SK-N-SH (cell line): ENCODE measurements around the gene MAP6. TPM values are rescaled to one million over a fixed set of nuclear protein-coding genes. Genes with fewer than 3 reads are reported as not detected.
A peak's percentile ranks its signal among the peaks of the same experiment; 100 is the strongest.

Experiments
- CTCF ChIA-PET: fragments of 300-600, 350-600 bp; formaldehyde crosslinking; extraction: SDS; loops from one replicate; lab custom pipeline; 2021; lab: Yijun Ruan, JAX
- POLR2A ChIA-PET: fragments of 350-600 bp; sonication (Branson Sonifier 250); formaldehyde crosslinking; extraction: SDS; loops from one replicate; lab custom pipeline; 2020; ENCODE audit warnings: antibody characterized with exemption, inconsistent platforms; lab: Yijun Ruan, JAX
- DNase-seq: peaks from one replicate; pipeline ENCODE4 v3.0.0; 2012
- H2AFZ ChIP-seq: fragments of 200-600 bp; sonication (generic); 2 replicates; pipeline ENCODE4 v1.8.1; 2016; ENCODE audit warnings: antibody characterized with exemption, mild to moderate bottlenecking, low read depth
- H3F3A ChIP-seq: fragments of 200-600 bp; sonication (generic); replicated peaks from 2 replicates; pipeline ENCODE3; 2016; ENCODE audit warnings: antibody characterized with exemption, mild to moderate bottlenecking; ENCODE audit not compliant: insufficient read depth
- H3K27ac ChIP-seq, 2 experiments: fragments of 200-500 bp in 1 of 2; fragments of 200-600 bp in 1 of 2; sonication (Bioruptor generic) in 1 of 2; sonication (generic), shearing (Covaris generic) in 1 of 2; 2 replicates each; pipeline versions ENCODE4 v1.5.1 to v1.6.1; 2014 to 2016; ENCODE audit warnings: low read depth in 2 of 2, inconsistent platforms in 1 of 2, low read length in 1 of 2, mild to moderate bottlenecking in 1 of 2, mixed read lengths in 1 of 2
- H3K27me3 ChIP-seq: fragments of 200-600 bp; sonication (generic), shearing (Covaris generic); 2 replicates; pipeline ENCODE4 v1.6.1; 2016; ENCODE audit warnings: mixed run types; ENCODE audit not compliant: insufficient read depth
- H3K36me3 ChIP-seq, 2 experiments: fragments of 200-500 bp in 1 of 2; fragments of 200-600 bp in 1 of 2; sonication (Bioruptor generic) in 1 of 2; sonication (generic) in 1 of 2; replicated peaks in 1 of 2; 2 replicates each; pipeline versions ENCODE3 to v1.5.1; 2014 to 2016; ENCODE audit warnings: low read length in 1 of 2, mild to moderate bottlenecking in 1 of 2; ENCODE audit not compliant: insufficient read depth in 2 of 2, control insufficient read depth in 1 of 2
- H3K4me1 ChIP-seq, 2 experiments: fragments of 200-500 bp in 1 of 2; fragments of 200-600 bp in 1 of 2; sonication (Bioruptor generic) in 1 of 2; sonication (generic), shearing (Covaris generic) in 1 of 2; 2 replicates each; pipeline versions ENCODE4 v1.5.1 to v1.6.1; 2014 to 2016; ENCODE audit warnings: low read depth in 1 of 2, low read length in 1 of 2, mixed run types in 1 of 2; ENCODE audit not compliant: insufficient read depth in 2 of 2, control insufficient read depth in 1 of 2
- H3K4me2 ChIP-seq: fragments of 200-600 bp; sonication (generic), shearing (Covaris generic); 2 replicates; pipeline ENCODE4 v1.6.1; 2017; ENCODE audit warnings: mixed run types
- H3K4me3 ChIP-seq, 2 experiments: fragments of 200-500 bp in 1 of 2; fragments of 200-600 bp in 1 of 2; sonication (Bioruptor generic) in 1 of 2; sonication (generic), shearing (Covaris generic) in 1 of 2; 2 replicates each; pipeline versions ENCODE4 v1.5.1 to v1.8.1; 2014 to 2016; ENCODE audit warnings: low read depth in 2 of 2, inconsistent platforms in 1 of 2, low read length in 1 of 2, mild to moderate bottlenecking in 1 of 2, mixed read lengths in 1 of 2, moderate library complexity in 1 of 2
- H3K79me2 ChIP-seq: fragments of 200-600 bp; sonication (generic); 2 replicates; pipeline ENCODE4 v1.8.1; 2017; ENCODE audit warnings: mild to moderate bottlenecking; ENCODE audit not compliant: insufficient read depth
- H3K9ac ChIP-seq: fragments of 200-600 bp; sonication (generic); 2 replicates; pipeline ENCODE4 v1.6.1; 2017; ENCODE audit warnings: mixed run types
- H3K9me2 ChIP-seq: fragments of 200-600 bp; sonication (generic); 2 replicates; pipeline ENCODE4 v1.6.1; 2017; ENCODE audit warnings: mixed run types
- H3K9me3 ChIP-seq: fragments of 200-600 bp; sonication (generic); 2 replicates; pipeline ENCODE4 v1.6.1; 2017; ENCODE audit warnings: mixed run types, mild to moderate bottlenecking, moderate library complexity
- H4K20me1 ChIP-seq: fragments of 200-600 bp; sonication (generic); 2 replicates; pipeline ENCODE4 v1.6.1; 2017; ENCODE audit warnings: mild to moderate bottlenecking, mixed run types; ENCODE audit not compliant: insufficient read depth
- CHD2 ChIP-seq: fragments of 150-350 bp; IDR thresholded peaks from 2 replicates; pipeline ENCODE4 v1.6.1; 2018; ENCODE audit warnings: low read length; ENCODE audit not compliant: partially characterized antibody
- ELF1 ChIP-seq: IDR thresholded peaks from 2 replicates; pipeline ENCODE4 v1.4.0; 2012
- EP300 ChIP-seq, 2 experiments: IDR thresholded peaks; 2 replicates each; pipeline versions ENCODE4 v1.4.0 to v1.6.1; 2012; ENCODE audit warnings: borderline replicate concordance in 1 of 2, low read depth in 1 of 2, low read length in 1 of 2
- GATA2 ChIP-seq: sonication (generic); formaldehyde crosslinking; IDR thresholded peaks from 2 replicates; pipeline ENCODE4 v1.5.0; 2020; ENCODE audit warnings: mild to moderate bottlenecking, missing genetic modification reagents
- IRF3 ChIP-seq: fragments of 150-350 bp; IDR thresholded peaks from 2 replicates; pipeline ENCODE4 v1.6.1; 2016; ENCODE audit warnings: mild to moderate bottlenecking, low read depth, low read length
- MAX ChIP-seq: IDR thresholded peaks from 2 replicates; pipeline ENCODE4 v1.4.0; 2012; ENCODE audit warnings: low read depth
- MEF2A ChIP-seq: IDR thresholded peaks from 2 replicates; pipeline ENCODE4 v1.4.0; 2012; ENCODE audit warnings: low read depth, borderline replicate concordance
- NFIC ChIP-seq: IDR thresholded peaks from 2 replicates; pipeline ENCODE4 v1.4.0; 2012; ENCODE audit warnings: borderline replicate concordance
- PBX3 ChIP-seq: IDR thresholded peaks from 2 replicates; pipeline ENCODE4; 2012
- RCOR1 ChIP-seq: fragments of 150-350 bp; IDR thresholded peaks from 2 replicates; pipeline ENCODE4 v1.6.1; 2017; ENCODE audit warnings: antibody characterized with exemption, low read length
- REST ChIP-seq: IDR thresholded peaks from 2 replicates; pipeline ENCODE4 v1.6.1; 2012; ENCODE audit warnings: mild to moderate bottlenecking, low read depth, low read length, moderate library complexity
- TAF1 ChIP-seq: IDR thresholded peaks from 2 replicates; pipeline ENCODE4 v1.6.1; 2012; ENCODE audit warnings: low read depth, mild to moderate bottlenecking, low read length, moderate library complexity, borderline replicate concordance
- YY1 ChIP-seq: IDR thresholded peaks from 2 replicates; pipeline ENCODE4 v1.4.0; 2012; ENCODE audit warnings: low read depth, mild to moderate bottlenecking
- WGBS: methylation state at CpG from one replicate; pipeline ENCODE4 v1.1.6; 2017; ENCODE audit warnings: low lambda C conversion rate; 5-methylcytosine and 5-hydroxymethylcytosine counted together
- polyA plus RNA-seq, 3 experiments: library from polyadenylated mRNA; depleted of rRNA; stranded (reverse); fragments of >200 nt; gene quantifications; 2 replicates each; pipeline ENCODE4 v1.2.3, GENCODE V29; 2012

MAP6 gene
- polyA plus RNA-seq, 1 of the 3 experiments (the other 2 are of a cell fraction) = 11.1 TPM

- H3K4me2 ChIP-seq = no peak overlapping the region
- no peak overlapping the region for H3K27ac ChIP-seq
- H3K79me2 ChIP-seq = no peaks in the 10 kb centered on the region
- H3K4me1 ChIP-seq = peaks cover 0 to 14% of the 10 kb centered on the region in 2 experiments; a peak in 1 of 4 replicates
- no peak overlapping the region for H2AFZ ChIP-seq
- CTCF ChIA-PET = interaction anchor here (1.0 to 2.7 kb wide), 6 partner anchors 9 to 157 kb away, joined by 3 to 10 read pairs (median 4); no protein-coding TSS in a partner anchor
- H3K27me3 ChIP-seq = no peaks in the 10 kb centered on the region
- TF ChIP-seq CHD2 = no peak
- TF ChIP-seq MEF2A = no peak
- no peak for TF ChIP-seq GATA2 (CRISPR knock-in tag)
- no peak for TF ChIP-seq TAF1
- TF ChIP-seq ELF1 = no peak
- no peak overlapping the region for H3K4me3 ChIP-seq
- no peaks in the 10 kb centered on the region for H3K9me2 ChIP-seq
- no peaks in the 10 kb centered on the region for H4K20me1 ChIP-seq
- H3K9ac ChIP-seq = no peak overlapping the region
- H3F3A ChIP-seq = no peaks in the 10 kb centered on the region
- POLR2A ChIA-PET = interaction anchor here (1.6 kb wide), 1 partner anchor 12 kb away, joined by 5 read pairs; no protein-coding TSS in a partner anchor
- no peaks in the 10 kb centered on the region for H3K9me3 ChIP-seq
- no peak for DNase-seq
- WGBS = 92% methylated on average over 4 of the region's 4 CpGs
- H3K36me3 ChIP-seq = no peaks in the 10 kb centered on the region
These were observed 127.4 kb downstream of the MAP6 start for GRCh38 chr11:75541193-75542087.

GRCh38 chr11:75539459-75540334 is 129.1 kb downstream of the MAP6 start:
- Histone ChIP-seq H3F3A (no peaks in the 10 kb centered on the region), H3K27me3 (no peaks in the 10 kb centered on the region), H3K79me2 (no peaks in the 10 kb centered on the region), H3K4me1 (peaks cover 0 to 14% of the 10 kb centered on the region in 2 experiments; a peak in 1 of 4 replicates), H3K9me3 (no peaks in the 10 kb centered on the region), H3K36me3 (no peaks in the 10 kb centered on the region), H3K9me2 (no peaks in the 10 kb centered on the region), H3K4me2 (no peak overlapping the region), H2AFZ (no peak overlapping the region), H4K20me1 (no peaks in the 10 kb centered on the region), H3K27ac (peak overlapping the region in 1 of 2 experiments; percentile 64; a peak in 2 of 4 replicates), H3K9ac (no peak overlapping the region), H3K4me3 (no peak overlapping the region)
- TF ChIP-seq EP300 (IDR thresholded peaks at IDR 0.05; ENCODE audit: borderline replicate concordance in 1 of 2, low read depth in 1 of 2, low read length in 1 of 2) (no peak), RCOR1 (0 out of 2 replicates have a peak, but pooled peaks have one; percentile 8), MAX (no peak), PBX3 (no peak), NFIC (no peak), YY1 (no peak), REST (no peak), IRF3 (no peak)
- CTCF ChIA-PET = interaction anchor here (1.5 to 4.3 kb wide), 6 partner anchors 8 to 151 kb away, joined by 4 to 27 read pairs (median 7); partner anchors contain the start of gene KLHL35
- 86% methylated on average over 9 of the region's 9 CpGs for WGBS
- DNase-seq = no peak
- POLR2A ChIA-PET = interaction anchor here (0.6 to 1.6 kb wide), 2 partner anchors 14 to 138 kb away, joined by 4 to 5 read pairs; no protein-coding TSS in a partner anchor
